WI38 (cell line): ENCODE results near the gene SSU72.

Experiments
- H3K4me3 ChIP-seq: 2 replicates; pipeline ENCODE4 v1.5.1; 2011; ENCODE audit warnings: low read depth, mild to moderate bottlenecking, control low read depth, low read length
- TF ChIP-seq, protein P1 (sequence below): IDR thresholded peaks from 2 replicates; pipeline ENCODE4 v1.5.1; 2012; ENCODE audit warnings: low read depth, mild to moderate bottlenecking, control low read depth, low read length

Gene SSU72

DNA sequence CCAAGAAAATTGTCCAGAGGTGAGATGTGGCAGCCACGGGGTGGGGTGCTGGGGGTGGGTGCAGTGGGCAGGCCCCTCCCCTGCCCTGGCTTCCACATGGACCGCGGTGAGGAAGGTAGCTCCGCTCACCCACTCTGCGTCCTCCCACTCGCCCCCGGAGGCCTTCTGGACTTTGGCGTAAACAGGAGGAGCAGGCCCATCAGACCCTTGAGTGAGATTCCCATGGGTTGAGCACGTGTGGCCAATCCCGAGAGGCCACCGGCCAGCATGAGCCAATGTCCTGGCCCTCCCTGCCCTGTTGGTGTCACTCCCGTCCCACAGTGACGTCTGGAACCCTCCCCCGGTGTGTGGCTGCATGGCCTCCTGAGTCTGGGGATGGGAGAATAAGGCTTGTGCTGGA, 26.1 kb downstream of the SSU72 start:
- no peak overlapping the region for H3K4me3 ChIP-seq
- TF ChIP-seq, protein P1, sequence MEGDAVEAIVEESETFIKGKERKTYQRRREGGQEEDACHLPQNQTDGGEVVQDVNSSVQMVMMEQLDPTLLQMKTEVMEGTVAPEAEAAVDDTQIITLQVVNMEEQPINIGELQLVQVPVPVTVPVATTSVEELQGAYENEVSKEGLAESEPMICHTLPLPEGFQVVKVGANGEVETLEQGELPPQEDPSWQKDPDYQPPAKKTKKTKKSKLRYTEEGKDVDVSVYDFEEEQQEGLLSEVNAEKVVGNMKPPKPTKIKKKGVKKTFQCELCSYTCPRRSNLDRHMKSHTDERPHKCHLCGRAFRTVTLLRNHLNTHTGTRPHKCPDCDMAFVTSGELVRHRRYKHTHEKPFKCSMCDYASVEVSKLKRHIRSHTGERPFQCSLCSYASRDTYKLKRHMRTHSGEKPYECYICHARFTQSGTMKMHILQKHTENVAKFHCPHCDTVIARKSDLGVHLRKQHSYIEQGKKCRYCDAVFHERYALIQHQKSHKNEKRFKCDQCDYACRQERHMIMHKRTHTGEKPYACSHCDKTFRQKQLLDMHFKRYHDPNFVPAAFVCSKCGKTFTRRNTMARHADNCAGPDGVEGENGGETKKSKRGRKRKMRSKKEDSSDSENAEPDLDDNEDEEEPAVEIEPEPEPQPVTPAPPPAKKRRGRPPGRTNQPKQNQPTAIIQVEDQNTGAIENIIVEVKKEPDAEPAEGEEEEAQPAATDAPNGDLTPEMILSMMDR: no peak

DNA sequence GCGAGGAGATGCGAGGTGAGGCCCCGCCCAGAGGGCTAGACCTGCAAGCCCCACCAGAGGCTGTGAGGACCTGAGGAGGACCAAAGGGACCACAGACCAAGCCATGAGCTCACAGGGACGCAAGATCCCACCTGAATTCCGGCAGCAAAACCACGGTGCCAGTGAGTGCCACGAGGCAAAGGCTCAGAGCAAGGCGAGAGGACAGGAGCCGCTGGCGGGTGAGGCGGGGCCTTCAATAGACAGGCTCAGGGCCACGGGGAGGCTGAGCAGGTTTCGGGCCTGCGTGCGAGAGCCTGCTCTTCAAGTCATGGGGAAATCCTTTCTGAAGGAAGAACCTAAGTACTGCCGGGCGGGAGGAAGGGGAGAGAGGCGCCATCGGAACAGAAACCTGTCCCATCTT, 27.2 kb downstream of the SSU72 start:
- TF ChIP-seq, protein P1: no peak
- no peak overlapping the region for H3K4me3 ChIP-seq

DNA sequence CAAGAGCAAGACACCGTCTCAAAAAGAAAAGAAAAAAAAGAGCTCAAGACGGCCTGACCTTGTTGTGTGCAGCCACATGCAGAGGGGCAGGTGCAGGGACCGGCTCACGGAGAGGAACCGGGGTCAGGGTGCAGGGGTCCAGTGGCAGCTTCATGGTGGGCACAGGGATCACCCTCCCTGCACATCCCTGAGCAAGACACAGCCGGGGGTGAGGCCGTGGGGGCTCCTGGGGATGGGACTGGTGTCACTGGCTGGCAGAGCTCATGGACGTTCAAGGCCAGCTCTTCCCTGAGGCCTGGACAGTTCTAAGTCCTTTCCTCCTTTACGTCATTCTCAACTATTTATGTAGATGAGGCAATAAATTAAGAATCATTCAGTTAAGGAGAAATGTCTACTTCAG, 27.7 kb downstream of the SSU72 start:
- H3K4me3 ChIP-seq: no peak overlapping the region
- TF ChIP-seq, protein P1: no peak

DNA sequence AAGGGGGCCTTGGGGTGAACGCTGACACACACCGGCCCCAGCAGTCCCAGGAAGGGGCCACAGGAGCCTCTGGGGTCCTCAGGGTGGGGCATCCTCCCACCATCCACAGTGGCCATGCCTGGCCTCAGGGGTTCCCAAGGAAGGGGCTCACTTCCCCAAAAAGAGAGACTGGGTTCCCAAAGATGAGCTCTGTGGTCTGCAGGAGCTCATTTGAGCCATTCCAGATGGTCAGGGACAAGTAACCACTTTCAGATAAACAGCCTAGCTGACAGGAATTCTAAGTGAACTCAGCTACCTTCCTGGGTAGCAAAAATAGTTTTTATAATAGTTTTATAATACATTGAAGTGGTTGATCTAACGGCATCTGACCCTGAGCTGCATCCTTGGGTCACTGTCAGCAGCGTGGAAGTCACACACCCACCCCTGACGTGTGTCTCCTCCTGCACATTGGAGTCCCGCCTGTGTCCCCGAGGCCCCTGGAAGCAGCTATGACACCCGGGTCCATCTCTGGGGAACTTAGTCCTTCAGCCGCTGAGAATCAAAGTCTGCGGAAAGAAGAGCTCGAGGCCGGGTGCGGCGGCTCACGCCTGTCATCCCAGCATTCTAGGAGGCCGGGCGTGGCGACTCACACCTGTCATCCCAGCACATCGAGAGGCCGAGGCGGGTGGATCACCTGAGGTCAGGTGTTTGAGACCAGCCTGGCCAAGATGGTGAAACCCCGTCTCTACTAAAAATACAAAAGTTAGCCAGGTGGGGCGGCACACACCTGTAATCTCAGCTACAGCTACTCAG, 28.5 kb downstream of the SSU72 start:
- no peak overlapping the region for H3K4me3 ChIP-seq
- TF ChIP-seq, protein P1: no peak

DNA sequence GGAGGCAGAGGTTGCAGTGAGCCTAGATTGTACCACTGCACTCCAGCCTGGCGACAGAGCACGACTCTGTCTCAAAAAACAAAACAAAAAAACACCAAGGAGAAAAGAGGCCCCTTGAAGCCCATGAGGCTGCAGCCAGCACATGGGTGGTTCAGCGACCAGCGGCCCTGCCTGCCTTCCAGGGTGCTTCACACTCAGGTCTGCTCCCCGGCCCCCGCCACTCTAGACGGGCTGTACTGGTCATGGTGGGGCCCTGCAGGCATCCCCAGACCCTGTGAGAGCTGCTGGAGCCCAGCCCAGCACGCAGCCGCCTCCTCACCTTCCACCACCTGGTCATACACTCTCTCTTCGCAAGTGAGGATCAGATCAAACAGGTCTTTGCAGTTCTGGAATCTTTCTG, 30.1 kb downstream of the SSU72 start:
- no peak overlapping the region for H3K4me3 ChIP-seq
- TF ChIP-seq, protein P1: no peak

DNA sequence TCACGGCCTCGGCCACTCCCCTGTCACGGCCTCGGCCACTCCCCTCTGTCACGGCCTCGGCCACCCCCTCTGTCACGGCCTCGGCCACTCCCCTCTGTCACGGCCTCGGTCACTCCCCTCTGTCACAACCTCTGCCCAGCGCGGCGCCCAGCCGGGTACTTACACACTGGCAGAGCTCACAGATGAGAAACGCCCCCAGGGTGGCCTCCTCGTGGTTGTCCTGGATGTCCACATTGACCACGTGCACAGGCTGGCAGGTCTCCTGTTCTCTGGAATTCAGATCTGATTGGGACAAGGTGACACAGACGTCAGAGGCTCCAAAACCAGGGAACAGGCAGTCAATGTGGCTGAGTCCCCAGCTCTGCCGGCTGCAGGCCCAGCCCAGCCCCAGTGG, 31.0 kb downstream of the SSU72 start:
- H3K4me3 ChIP-seq: no peak overlapping the region
- TF ChIP-seq, protein P1: no peak

DNA sequence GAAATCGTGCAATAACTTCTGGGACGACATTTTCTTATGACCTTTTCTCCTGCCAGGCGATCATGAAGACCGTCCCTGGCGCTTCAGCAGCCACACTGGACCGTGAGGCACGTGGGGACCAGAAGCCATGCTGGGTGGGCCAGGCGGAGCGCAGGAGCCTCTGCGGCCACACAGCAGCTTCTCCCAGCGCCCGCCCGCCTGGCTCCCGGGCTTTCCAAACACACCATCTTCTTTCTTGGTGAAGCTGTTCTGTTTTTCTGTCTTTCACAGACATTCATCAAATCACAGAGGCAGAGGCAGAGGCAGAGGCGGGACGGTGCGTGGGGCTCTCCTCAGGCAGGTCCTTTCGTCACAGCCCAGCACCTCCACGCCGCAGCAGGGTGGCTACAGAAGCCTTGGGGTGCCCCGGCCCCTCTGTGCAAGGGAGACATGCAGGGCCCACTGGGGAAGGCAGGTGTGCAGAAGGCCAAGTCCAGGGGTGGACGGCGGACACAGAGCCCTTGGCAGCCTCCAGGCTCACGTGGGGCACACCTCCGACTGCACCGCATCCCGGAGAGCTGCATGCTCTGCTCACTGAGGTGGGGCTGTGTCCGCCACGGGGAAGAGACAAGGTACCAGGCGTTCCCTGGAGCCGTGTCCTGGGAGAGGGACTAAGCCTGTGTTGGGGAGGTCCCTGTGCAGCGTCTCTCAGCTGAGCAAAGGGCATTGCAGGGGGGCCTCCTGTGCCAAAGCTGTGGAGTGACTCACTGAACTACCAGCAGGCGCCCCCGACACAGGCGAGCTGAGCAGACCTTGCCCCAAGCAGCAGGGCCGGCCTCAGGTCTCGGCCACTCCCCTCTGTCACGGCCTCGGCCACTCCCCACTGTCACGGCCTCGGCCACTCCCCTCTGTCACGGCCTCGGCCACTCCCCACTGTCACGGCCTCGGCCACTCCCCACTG, 31.6 kb downstream of the SSU72 start:
- no peak overlapping the region for H3K4me3 ChIP-seq

More for the DNA sequence above, 31.6 kb downstream of the SSU72 start:
- TF ChIP-seq, protein P1: no peak
